ENCODE results near the gene ATXN10. TPM values are rescaled to one million over a fixed set of nuclear protein-coding genes. Genes with fewer than 3 reads are reported as not detected.

Gene ATXN10
- total RNA-seq, 1 experiment from 2014 or later = 135 TPM

- H3K4me2 ChIP-seq (ENCODE audit: low read length) = no peak overlapping the region
- peaks cover 6% of the 10 kb centered on the region for H3K79me2 ChIP-seq (ENCODE audit: insufficient read depth, low read length)
- ChIA-PET POLR2A (no interaction called here), CTCF (no interaction called here), RAD21 (ENCODE audit: low non-redundant PET in 1 of 2, low total read pairs in 2 of 2, uncharacterized antibody in 2 of 2, unreplicated experiment in 2 of 2) (no interaction called here)
- ATAC-seq (no peak), DNase-seq (ENCODE audit: low read depth, low spot score) (no peak)
- no peak overlapping the region for H3K9ac ChIP-seq (ENCODE audit: low read length)
- peaks cover 0 to 11% of the 10 kb centered on the region in 2 experiments; a peak in 1 of 4 replicates for H3K36me3 ChIP-seq (ENCODE audit: control insufficient read depth in 1 of 2, insufficient read depth in 2 of 2, low read length in 2 of 2)
- peaks cover 0 to 3% of the 10 kb centered on the region in 2 experiments; a peak in 1 of 4 replicates for H3K4me1 ChIP-seq (ENCODE audit: control insufficient read depth in 1 of 2, insufficient read depth in 2 of 2, low read length in 2 of 2)
- H3K4me3 ChIP-seq (replicated peaks in 1 of 2; ENCODE audit: low read depth in 1 of 2, low read length in 2 of 2) = no peak overlapping the region
- H3K9me2 ChIP-seq (ENCODE audit: insufficient read depth) = no peaks in the 10 kb centered on the region
- no peaks in the 10 kb centered on the region for H4K20me1 ChIP-seq (ENCODE audit: insufficient read depth)
- H3K27me3 ChIP-seq (ENCODE audit: insufficient read depth, low read length) = no peaks in the 10 kb centered on the region
- H2AFZ ChIP-seq (ENCODE audit: low read depth, low read length, poor library complexity, severe bottlenecking) = no peak overlapping the region
- H3K27ac ChIP-seq (ENCODE audit: low read depth, low read length) = no peak overlapping the region
- no peak for TF ChIP-seq CTCF (IDR thresholded peaks at IDR 0.05 in 2 of 3, conservative IDR thresholded peaks at IDR 0.05 in 1 of 3; ENCODE audit: borderline replicate concordance in 1 of 3, insufficient read depth in 1 of 3, low read depth in 2 of 3, low read length in 2 of 3)
- no peak for TF ChIP-seq JUND (IDR thresholded peaks at IDR 0.05)
- TF ChIP-seq ZNF274 (IDR thresholded peaks at IDR 0.05; ENCODE audit: low read depth, low read length) = no peak
- no peak for TF ChIP-seq TCF7L2 (IDR thresholded peaks at IDR 0.05; ENCODE audit: borderline replicate concordance, extremely low read depth, insufficient read depth, insufficient read length)
- TF ChIP-seq POLR2A (IDR thresholded peaks at IDR 0.05; ENCODE audit: borderline replicate concordance, extremely low read depth, insufficient read depth, insufficient read length) = no peak
- no peak for TF ChIP-seq FOSL1 (IDR thresholded peaks at IDR 0.05; ENCODE audit: low read depth)
- TF ChIP-seq EGR1 (IDR thresholded peaks at IDR 0.05; ENCODE audit: low read depth) = no peak
- no peak for TF ChIP-seq EZH2 (IDR thresholded peaks at IDR 0.05)
- BruUV-seq (replicated peaks) = no TSS peak
- intact Hi-C loops (cut with micrococcal nuclease) = no loop called here
- no peaks in the 10 kb centered on the region for H3K9me3 ChIP-seq (ENCODE audit: control insufficient read depth in 1 of 2, insufficient read depth in 1 of 2, low read depth in 1 of 2, low read length in 2 of 2)
Measured at GRCh38 chr22:45790401-45790800, 118.8 kb downstream of the ATXN10 start.

- no peak overlapping the region for H3K4me3 ChIP-seq (replicated peaks in 1 of 2; ENCODE audit: low read depth in 1 of 2, low read length in 2 of 2)
- DNase-seq (ENCODE audit: low read depth, low spot score) = no peak
- no peak for ATAC-seq
- intact Hi-C loops (cut with micrococcal nuclease) = no loop called here
- no peaks in the 10 kb centered on the region; the same call in 1 of the 2 replicates for H3K79me2 ChIP-seq (ENCODE audit: insufficient read depth, low read length)
- H4K20me1 ChIP-seq (ENCODE audit: insufficient read depth) = no peaks in the 10 kb centered on the region
- H3K27ac ChIP-seq (ENCODE audit: low read depth, low read length) = no peak overlapping the region
- CTCF ChIA-PET = no interaction called here
- peaks cover 0 to 5% of the 10 kb centered on the region in 2 experiments; a peak in 1 of 4 replicates for H3K9me3 ChIP-seq (ENCODE audit: control insufficient read depth in 1 of 2, insufficient read depth in 1 of 2, low read depth in 1 of 2, low read length in 2 of 2)
- no peaks in the 10 kb centered on the region for H3K27me3 ChIP-seq (ENCODE audit: insufficient read depth, low read length)
- H3K9me2 ChIP-seq (ENCODE audit: insufficient read depth) = no peaks in the 10 kb centered on the region
- RAD21 ChIA-PET (ENCODE audit: low non-redundant PET in 1 of 2, low total read pairs in 2 of 2, uncharacterized antibody in 2 of 2, unreplicated experiment in 2 of 2) = no interaction called here
- H3K9ac ChIP-seq (ENCODE audit: low read length) = no peak overlapping the region
- no peaks in the 10 kb centered on the region for H3K4me1 ChIP-seq (ENCODE audit: control insufficient read depth in 1 of 2, insufficient read depth in 2 of 2, low read length in 2 of 2)
- H3K4me2 ChIP-seq (ENCODE audit: low read length) = no peak overlapping the region
- H2AFZ ChIP-seq (ENCODE audit: low read depth, low read length, poor library complexity, severe bottlenecking) = no peak overlapping the region
- peaks cover 0 to 18% of the 10 kb centered on the region in 2 experiments; a peak in 1 of 4 replicates for H3K36me3 ChIP-seq (ENCODE audit: control insufficient read depth in 1 of 2, insufficient read depth in 2 of 2, low read length in 2 of 2)
- POLR2A ChIA-PET = no interaction called here
- no TSS peak for BruUV-seq (replicated peaks)
- TF ChIP-seq CBX3 (IDR thresholded peaks at IDR 0.05; ENCODE audit: low read depth) = no peak
- no peak for TF ChIP-seq EZH2 (IDR thresholded peaks at IDR 0.05)
- no peak for TF ChIP-seq POLR2AphosphoS5 (IDR thresholded peaks at IDR 0.05; ENCODE audit: low read depth, low read length)
- no peak for TF ChIP-seq FOSL1 (IDR thresholded peaks at IDR 0.05; ENCODE audit: low read depth)
- TF ChIP-seq YY1 (IDR thresholded peaks at IDR 0.05; ENCODE audit: extremely low read depth, insufficient replicate concordance, low read depth, low read length) = no peak
- TF ChIP-seq, protein P1, sequence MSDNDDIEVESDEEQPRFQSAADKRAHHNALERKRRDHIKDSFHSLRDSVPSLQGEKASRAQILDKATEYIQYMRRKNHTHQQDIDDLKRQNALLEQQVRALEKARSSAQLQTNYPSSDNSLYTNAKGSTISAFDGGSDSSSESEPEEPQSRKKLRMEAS (IDR thresholded peaks at IDR 0.05) = no peak
- no peak for TF ChIP-seq ELF1 (IDR thresholded peaks at IDR 0.05; ENCODE audit: borderline replicate concordance, low read depth)
- TF ChIP-seq REST (IDR thresholded peaks at IDR 0.05; ENCODE audit: low read depth) = no peak
- TF ChIP-seq EZH2phosphoT487 (IDR thresholded peaks at IDR 0.05; ENCODE audit: borderline replicate concordance) = no peak
- TF ChIP-seq RAD21 (IDR thresholded peaks at IDR 0.05; ENCODE audit: low read depth) = no peak
- no peak for TF ChIP-seq EGR1 (IDR thresholded peaks at IDR 0.05; ENCODE audit: low read depth)
Measured at GRCh38 chr22:45793161-45793560, 121.5 kb downstream of the ATXN10 start.
